T-helper 9 cell (primary cell): Measurements from ENCODE around the gene PIM3.
"Not testable (repeated sequence)": the region's sequence is repeated elsewhere in the genome, so short reads cannot be mapped to it uniquely, and the experiment has no call there.

Experiments
- DNase-seq: peaks from one replicate; pipeline ENCODE4 v3.0.0-alpha.2; 2020

Gene PIM3

DNA sequence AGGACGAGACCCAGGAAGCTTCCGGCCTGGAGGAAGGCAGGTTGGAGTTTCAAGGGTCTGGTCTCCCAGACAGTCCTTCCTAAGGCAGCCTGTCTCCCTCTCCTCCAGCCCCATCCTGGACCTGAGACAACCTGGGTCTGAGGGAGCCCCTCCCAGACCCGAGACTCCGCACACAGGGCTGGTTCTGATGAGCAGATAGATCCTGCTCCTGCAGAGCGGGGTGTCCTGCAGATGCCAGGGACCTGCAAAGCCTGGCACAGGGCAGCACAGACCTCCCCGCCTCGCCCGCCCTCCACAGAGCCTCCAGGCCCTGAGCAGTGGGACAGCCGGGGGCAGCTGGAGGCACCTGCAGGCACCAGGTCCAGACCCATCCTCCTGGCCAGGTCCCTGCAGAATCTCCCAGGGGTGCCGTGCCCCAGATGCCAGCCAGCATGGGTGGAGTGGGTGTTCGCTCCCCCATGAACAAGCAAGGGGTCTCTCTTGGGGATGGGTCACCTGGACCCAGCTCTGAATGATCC lies 7.8 kb downstream of the PIM3 start:
- DNase-seq, result no peak

DNA sequence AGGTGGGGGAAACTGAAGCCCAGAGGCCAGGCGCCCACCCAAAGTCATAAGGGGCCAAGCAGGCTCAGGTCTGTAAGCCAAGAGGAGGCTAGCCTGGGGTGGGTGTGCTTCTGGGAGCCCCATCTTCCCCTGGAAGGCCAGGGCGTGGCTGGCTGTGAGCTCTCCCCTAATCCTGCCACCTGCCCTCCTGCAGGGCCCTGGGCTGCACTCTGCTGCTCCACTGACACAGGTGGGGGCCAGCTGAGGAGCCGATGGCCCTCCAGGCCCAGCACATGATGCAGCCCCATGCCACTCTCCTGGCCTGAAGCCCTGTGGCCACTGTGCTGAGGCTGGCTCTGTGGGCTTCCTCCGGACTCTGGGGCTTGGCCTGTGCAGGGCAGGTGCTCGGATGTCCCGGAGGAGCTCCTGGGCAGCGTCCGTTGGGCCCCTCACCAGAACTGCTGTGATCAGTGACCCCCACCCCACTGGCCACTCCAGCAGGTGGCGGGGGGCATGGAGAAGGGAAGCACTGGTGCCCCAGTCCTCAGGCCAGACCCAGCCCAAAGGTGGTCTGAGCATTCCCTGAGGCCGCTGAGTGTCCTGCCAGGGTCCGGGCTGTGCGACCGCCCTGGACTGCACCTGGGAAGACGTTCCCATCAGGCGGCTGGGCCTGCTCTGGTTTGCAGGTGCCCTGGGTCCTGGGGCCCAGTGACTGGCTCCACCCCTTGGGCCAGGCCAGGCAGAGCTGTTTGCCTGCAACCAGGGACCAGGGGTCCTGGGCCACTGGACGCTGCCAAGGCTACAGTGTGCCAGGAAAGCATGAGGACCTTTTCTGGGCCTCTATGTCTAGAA lies 8.5 kb downstream of the PIM3 start:
- no peak for DNase-seq

DNA sequence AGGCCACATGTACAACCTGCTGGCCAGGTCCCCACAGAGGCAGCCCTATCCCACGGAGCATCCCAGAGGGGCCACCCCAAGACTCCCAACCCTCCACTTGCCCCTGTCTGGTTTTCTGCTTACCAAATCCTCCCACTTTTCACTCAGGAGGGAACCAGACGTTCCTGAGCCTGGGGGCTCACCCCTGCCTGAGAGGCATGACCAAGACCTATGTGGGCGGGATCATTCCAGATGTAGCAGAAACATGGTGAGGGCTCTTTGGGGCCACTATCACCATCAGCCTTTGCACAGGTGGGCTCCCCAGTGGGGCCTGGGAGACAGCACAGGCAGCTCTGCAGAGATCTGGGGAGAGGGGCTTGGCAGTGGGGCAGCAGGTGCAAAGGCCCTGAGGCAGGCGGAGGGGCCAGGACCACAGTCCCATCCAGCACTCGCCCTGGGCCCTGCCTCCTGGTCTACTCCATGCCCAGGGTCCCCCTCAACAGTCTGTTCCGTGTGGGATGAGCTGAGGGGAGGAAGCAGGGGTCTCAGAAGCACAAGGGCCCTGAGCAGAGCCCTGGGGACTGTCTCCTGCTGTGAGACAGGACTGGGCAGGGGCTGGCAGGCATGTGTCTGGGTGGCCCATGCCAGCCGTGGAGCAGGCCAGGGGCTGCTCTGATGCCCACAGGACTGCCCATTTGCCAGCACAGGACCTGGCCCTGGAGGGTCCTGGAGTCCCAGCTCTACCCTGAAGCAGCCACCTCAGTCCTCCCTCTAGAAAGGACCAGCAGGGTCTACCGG lies 9.4 kb downstream of the PIM3 start:
- no peak for DNase-seq

DNA sequence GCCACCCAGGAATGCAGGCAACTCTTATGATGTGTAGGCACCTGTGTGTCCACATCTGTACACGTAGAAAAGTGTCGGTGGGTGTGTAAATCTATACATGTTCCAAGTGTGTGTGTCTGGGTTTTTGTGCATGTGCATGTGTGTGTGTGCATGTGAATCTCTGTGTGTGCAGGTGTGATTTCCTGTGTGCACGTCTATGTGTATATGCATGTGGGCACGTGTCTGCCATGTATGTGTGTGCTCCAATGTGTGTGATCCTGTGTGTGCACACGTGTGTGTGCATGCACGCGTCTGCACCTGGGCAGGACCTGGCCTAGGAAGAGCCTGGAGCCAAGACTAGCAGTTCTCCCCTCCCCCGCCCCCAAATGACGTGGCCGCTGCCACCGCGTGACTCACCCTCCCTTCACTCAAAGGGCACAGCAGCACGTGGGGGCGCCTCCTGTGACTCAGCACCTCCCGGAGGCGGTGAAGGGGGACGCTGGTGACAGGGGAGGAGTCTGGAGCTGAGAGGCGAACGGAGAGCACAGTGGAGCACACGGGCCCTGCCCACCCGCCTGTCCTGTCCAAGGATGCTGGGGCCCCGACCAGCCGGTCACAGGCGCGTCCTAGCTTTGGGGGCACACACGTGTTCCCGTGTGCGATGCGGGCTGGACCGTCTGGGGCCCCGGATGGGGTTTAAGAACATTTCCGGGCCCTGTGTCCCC lies 10.1 kb downstream of the PIM3 start:
- peak; percentile 95 for DNase-seq

DNA sequence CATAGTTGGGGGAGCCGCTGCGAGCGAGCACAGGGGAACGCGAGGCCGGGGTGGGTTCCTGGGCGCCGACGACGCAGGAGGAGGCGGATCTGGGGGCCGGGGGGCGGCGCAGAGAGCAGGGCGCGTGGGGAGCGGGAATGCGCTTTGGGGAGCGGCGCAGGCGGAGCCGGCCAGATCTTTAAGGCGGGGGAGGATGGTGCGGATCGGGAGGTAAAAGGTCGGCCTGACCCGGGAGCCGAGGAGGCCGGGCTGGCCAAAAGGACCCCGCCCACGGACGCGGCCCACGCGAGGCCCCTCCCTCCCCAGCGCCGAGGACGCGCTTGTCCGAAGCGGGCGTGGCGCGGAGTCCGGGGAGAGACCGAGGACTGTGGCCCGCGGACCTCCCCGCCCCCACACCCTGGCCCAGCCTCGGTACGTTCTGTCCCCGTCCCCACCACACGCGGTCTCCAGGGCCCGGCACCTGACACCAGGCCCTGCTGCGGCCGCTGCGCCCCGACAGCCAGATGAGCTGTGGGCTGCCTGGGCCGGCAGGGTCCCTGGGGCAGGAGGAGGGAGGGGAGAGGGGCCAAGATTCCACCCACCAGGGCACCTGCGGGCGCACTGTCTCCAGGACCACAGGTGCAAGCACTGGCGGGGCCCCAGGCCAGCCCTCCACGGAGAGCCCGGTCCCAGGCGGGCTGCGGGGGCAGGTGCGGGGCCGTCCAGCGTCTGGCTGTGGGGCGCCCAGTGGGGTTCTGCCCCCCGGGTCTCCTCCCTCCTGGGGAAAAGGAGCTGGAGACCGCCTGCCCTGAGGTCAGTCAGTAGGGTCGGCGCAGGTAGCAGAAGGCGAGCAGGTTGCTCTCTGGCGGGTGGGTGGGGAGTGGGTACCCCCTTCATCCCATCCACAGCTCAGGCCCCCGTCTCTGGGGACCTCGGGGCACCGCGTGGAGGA lies 10.9 kb downstream of the PIM3 start:
- peak; percentile 50 for DNase-seq

DNA sequence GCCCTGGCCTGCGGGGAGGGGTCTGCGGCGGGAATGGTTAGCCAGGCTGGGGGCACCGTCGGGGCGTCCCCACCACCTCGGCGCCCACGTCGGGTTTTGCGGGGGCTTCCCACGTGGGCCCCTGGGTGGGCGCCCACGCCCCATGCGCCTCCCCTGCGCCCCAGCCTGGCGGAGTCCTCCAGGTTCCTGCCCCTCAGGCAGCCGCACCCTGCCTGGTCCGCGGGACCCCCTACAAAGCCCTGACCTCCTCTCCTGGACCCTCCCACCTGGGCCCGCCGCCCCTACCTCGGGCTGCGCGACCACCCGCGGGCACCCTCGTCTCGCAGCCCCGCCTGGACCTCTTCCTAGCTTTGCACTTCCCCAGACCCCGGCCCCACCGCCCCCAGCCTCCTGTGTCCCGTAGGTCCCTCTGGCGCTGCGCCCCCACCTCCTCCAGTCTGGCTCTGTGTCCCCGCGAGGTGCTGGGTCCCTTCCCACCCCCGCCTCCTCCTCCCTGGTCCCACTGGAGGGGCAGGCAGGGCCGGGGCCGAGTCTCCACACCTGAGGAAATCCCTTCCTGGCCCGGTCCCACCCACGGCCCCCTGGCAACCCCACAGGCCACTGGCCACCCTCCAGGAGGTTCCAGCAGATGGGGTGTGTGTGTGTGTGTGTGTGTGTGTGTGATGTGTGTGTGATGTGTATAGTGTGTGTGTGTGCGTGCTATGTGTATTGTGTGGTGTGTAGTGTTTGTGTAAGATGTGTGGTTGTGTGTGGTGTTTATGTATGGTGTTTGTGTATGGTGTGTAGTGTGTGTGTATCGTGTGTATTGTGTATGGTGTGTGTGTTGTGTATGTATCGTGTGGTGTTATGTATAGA lies 11.8 kb downstream of the PIM3 start:
- no peak for DNase-seq

DNA sequence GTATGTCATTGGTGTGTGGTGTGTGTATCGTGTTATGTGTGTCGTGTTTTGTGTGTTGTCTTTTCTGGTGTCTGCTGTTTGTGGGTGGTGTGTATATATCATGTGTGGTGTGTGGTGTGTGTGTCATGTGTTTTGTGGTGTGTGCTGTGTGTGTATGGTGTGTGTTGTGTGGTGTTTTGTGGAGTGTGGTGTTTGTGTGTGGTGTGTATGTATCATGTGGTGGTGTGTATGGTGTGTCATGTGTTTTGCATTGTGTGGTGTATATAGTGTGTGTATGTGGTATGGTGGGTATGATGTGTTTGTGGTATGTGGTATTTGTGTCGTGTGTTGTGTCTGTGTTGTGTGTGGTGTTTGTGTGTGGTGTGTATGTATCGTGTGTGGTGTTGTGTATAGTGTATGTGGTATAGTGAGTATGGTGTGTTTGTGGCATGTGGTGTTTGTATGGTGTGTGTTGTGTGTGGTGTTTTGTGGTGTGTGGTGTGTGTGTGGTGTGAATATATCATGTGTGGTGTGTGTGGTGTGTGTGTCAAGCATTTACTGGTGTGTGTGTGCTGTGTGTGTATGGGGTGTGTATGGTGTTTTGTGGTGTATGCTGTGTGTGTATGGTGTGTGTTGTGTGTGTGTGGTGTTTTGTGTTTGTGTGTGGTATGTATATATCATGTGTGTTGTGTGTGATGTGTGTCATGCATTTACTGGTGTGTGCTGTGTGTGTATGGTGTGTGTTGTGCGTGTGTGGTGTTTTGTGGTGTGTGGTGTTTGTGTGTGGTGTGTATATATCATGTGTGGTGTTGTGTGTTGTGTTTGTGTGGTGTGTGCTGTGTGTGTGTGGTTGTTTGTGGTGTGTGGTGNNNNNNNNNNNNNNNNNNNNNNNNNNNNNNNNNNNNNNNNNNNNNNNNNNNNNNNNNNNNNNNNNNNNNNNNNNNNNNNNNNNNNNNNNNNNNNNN lies 12.7 kb downstream of the PIM3 start:
- no peak for DNase-seq

DNA sequence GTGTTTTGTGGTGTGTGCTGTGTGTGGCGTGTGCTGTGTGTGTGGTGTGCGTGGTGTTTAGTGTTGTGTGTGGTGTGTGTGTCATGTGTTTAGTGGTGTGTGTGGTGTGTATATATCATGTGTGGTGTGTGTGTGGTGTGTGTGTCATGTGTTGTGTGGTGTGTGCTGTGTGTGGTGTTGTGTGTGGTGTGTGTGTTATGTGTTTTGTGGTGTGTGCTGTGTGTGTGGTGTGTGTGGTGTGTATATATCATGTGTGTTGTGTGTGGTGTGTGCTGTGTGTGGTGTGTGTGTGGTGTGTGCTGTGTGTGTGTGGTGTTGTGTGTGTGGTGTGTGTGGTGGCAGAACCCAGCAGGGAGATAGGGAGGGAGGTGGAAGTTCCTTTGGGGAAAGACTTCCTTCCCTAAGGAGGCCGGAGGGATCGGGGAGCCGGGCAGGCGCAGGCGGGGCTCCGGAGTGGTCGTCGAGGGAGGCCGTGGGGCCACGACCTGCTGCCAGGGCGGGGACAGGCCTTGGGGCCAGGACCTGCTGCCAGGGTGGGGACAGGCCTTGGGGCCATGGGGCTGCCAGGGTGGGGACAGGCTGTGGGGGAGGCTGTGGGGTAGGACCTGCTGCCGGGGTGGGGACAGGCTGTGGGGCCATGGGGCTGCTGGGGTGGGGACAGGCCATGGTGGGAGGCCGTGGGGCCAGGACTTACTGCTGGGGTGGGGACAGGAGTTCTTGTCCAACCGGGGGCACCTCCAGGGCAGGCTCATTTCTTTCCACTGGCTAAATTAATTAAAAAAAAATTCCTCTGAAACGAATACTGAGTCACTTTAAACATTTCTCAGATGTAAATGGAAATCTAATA lies 15.2 kb downstream of the PIM3 start:
- no peak for DNase-seq

DNA sequence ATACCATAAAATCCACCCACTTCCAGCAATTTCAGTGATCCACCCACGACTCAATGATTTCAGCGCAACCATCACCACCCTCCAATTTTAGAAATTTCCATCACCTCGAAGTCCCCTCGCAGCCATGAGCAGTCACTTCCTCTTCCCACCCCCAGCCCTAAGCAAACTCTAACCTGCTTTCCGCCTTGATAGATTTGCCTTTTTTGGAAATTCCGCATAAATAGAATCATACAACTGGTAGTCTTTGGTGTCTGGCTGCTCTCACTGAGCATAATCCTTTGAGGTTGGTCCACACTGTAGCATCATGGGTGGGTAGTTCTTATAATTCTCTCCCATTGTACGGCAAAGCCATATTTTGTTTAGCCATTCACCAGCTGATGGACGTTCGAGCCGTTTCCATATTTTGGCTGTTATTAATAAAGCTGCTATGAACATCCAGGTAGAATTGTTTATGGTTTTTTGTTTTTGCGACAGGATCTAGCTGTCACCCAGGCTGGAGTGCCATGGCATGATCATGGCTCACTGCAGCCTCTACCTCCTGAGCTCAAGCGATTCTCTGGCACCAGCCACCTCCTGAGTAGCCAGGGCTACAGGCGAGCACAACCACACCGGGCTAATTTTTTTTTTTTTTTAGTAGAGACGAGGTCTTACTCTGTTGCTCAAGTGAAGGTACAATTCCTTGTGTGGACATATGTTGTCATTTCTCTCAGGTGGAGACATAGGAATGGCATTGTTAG lies 16.0 kb downstream of the PIM3 start:
- DNase-seq, result no peak

DNA sequence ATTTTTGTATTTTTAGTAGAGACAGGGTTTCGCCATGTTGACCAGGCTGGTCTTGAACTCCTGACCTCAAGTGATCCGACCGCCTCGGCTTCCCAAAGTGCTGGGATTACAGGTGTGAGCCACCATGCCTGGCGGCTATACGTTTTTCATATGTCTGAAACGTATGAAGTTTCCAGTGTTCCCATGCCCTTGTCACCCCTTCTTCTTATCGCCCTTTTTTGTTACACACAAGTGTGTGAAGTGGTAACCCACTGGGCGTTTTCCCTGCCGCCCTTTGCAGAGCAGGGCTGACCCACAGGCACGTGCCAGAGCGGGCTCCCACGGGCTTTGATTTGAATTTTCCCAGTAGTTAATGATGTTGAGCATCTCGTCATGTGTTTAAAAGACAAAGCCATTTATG lies 17.0 kb downstream of the PIM3 start:
- DNase-seq, result no peak

DNA sequence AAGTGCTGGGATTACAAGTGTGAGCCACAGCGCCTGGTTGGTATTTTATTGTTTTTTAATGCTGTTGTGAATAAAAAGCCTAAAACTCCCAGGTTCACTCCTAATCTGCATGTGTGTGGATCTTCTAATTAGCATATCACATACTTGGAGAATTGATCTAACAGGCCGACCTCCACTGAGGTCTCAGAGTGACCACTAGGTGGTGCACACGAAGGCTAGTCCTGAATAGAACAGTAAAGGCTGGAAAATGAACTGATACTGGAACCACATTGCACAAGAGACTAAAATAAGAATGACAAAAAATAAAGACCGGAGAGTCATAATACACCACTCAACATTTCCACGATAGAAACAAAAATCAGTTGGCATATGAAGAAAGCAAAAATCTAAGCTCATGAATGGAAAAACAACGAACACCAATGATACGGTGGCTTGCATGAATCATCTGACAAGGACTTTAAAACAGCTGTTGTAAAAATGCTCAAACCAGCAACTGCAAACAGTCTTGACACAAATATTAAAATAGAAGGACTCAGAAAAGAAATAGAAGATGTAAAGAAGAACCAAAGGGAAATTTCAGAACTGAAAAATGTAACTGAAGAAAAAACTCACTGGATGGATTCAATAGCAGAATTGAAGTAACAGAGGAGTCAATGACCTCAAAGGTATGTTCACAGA lies 19.2 kb downstream of the PIM3 start:
- DNase-seq, result no peak

DNA sequence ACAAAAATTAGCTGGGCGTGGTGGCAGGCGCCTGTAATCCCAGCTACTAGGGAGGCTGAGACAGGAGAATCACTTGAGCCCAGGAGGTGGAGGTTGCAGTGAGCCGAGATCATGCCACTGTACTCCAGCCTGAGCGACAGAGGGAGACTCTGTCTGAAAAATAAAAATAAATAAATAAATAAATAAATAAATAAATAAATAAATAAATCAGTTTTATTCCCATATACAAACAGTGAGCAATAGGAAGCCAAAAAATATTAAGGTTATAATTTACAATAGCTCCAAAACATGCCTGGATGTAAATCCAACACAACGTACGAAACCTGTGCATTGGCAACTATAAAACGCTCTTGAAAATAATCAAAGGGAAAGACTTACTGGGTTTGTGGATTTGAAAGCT lies 21.2 kb downstream of the PIM3 start:
- not testable (repeated sequence) for DNase-seq

DNA sequence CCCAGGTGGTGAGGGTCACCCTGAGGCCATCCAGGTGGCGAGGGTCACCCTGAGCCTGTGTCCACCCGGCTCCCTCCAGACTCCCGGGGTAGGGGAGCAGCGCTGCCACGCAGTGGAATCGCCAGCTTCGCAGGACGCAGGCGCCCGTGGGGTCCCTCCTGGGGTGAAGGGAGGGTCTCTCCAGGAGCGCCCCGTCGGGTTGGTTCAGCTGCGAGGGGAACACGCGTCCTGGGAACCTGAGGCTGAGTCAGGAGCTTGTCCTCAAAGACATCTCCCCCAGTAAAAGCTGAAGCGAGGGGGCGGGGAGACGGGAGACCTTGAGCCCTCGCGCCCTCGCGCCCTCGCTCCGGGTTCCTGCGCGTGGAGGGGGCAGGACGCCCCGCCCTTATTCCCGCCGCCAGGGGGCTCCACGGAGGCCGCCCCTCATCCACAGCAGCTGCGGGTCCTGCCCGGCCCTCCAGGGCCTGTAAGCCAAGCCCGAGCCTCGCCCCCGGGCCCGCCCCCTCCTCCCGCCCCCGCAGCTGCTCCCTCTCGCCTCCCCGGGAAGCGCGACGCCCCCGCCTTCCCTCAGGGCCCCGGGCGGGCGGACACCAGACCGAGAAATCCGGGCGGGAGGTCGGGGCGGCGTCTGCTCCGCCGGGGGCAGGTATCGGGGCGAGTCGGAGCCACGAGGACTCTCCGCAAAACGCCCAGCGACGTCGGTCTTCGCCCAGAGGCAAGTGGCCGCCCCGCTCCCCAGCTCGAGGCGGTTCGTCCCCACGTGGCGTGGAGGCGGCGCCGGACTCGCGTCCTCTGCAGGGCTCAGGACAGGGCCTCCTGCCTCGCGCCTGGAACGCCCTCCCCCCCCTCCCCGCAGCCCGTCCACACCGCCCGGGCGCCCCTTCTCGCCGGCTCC lies 22.8 kb downstream of the PIM3 start:
- peak; percentile 54 for DNase-seq

DNA sequence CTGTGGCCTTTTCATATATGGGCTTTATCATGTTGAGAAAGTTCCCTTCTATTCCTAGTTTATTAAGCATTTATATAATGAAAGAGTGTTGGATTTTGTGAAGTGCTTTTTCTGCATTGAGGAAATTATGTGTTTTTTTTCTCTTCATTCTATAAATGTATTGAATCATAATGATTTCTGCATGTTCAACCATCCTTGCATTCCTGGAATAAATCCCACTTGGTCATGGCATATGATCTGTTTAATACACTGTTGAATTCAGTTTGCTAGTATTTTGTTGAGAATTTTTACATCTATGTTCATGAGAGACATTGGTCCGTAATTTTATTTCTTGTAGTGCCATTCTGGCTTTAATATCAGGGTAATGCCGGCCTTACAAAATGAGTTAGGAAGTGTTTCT lies 25.8 kb downstream of the PIM3 start:
- DNase-seq, result no peak

DNA sequence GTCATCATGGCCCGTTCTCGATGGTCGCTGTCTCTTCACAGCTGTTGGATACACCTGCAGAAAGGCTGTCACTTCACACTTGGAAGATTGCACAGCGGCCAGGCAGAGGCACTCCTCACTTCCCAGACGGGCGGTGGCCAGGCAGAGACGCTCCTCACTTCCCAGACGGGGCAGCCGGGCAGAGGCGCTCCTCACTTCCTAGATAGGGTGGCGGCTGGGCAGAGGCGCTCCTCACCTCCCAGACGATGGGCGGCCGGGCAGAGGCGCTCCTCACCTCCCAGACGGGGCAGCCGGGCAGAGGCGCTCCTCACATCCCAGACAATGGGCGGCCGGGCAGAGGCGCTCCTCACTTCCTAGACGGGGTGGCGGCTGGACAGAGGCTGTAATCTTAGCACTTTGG lies 29.3 kb downstream of the PIM3 start:
- DNase-seq, result not testable (repeated sequence)

DNA sequence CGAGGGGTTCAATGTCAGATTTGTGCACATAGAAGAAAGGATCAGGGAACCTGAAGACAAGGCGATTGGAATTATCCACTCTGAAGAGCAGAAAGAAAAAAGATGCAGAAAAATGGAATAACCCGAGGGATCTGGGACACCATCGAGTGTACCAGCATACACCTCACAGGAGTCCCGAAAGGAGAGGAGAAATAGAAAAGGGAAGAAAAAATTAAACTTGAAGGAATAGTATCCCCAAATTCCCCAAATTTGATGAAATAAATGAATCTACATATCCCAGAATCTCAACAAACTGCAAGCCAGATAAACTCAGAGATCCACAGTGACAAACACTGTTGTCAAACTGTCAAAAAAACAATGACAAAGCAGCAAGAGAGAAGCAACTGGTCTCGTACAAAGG lies 30.6 kb downstream of the PIM3 start:
- no peak for DNase-seq
